Measurements from ENCODE around the gene DNTTIP2. TPM values are rescaled to one million over a fixed set of nuclear protein-coding genes. Genes with fewer than 3 reads are reported as not detected.

Gene DNTTIP2
- total RNA-seq, 1 experiment from 2014 or later = 61.5 TPM

DNA sequence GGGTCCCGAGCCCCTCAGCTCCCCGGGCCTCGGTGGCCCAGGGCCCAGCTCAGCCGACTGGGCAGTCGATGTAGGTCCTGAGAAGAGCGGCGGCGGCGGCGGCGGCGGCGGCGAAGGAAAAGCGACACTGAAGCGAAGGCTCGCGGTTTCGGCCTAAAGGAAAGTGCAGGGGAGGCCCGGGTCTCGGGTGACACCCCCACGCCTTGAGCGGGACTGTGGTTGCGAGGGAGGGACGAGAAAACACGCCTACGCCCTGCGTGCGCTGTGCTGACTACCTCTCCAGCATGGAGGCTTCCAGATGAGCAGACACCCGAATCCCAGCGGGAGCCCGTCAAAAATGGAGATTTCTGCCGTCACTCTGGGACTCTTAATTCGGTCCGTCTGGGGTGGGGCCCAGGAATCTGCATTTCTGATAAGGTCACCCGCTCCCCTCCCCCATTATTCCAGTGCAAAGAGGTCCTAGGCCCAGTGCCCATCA lies 31.2 kb downstream of the DNTTIP2 start (continued):
- TF ChIP-seq, protein P1, sequence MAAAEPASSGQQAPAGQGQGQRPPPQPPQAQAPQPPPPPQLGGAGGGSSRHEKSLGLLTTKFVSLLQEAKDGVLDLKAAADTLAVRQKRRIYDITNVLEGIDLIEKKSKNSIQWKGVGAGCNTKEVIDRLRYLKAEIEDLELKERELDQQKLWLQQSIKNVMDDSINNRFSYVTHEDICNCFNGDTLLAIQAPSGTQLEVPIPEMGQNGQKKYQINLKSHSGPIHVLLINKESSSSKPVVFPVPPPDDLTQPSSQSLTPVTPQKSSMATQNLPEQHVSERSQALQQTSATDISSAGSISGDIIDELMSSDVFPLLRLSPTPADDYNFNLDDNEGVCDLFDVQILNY (CRISPR knock-in tag; IDR thresholded peaks at IDR 0.05) = no peak
- TF ChIP-seq PREB (CRISPR knock-in tag; IDR thresholded peaks at IDR 0.05; ENCODE audit: borderline replicate concordance) (no peak), CREM (CRISPR knock-in tag; IDR thresholded peaks at IDR 0.05) (no peak), FOXJ3 (CRISPR knock-in tag; IDR thresholded peaks at IDR 0.05; ENCODE audit: borderline replicate concordance) (no peak), USF1 (CRISPR knock-in tag; IDR thresholded peaks at IDR 0.05) (0 out of 2 replicates have a peak, but pooled peaks have one; percentile 28), ZSCAN18 (CRISPR knock-in tag; IDR thresholded peaks at IDR 0.05) (no peak), ZNF138 (CRISPR knock-in tag; conservative IDR thresholded peaks at IDR 0.05) (no peak), MXD4 (CRISPR knock-in tag; IDR thresholded peaks at IDR 0.05; ENCODE audit: borderline replicate concordance) (no peak), SMAD3 (CRISPR knock-in tag; IDR thresholded peaks at IDR 0.05; ENCODE audit: borderline replicate concordance) (no peak)

DNA sequence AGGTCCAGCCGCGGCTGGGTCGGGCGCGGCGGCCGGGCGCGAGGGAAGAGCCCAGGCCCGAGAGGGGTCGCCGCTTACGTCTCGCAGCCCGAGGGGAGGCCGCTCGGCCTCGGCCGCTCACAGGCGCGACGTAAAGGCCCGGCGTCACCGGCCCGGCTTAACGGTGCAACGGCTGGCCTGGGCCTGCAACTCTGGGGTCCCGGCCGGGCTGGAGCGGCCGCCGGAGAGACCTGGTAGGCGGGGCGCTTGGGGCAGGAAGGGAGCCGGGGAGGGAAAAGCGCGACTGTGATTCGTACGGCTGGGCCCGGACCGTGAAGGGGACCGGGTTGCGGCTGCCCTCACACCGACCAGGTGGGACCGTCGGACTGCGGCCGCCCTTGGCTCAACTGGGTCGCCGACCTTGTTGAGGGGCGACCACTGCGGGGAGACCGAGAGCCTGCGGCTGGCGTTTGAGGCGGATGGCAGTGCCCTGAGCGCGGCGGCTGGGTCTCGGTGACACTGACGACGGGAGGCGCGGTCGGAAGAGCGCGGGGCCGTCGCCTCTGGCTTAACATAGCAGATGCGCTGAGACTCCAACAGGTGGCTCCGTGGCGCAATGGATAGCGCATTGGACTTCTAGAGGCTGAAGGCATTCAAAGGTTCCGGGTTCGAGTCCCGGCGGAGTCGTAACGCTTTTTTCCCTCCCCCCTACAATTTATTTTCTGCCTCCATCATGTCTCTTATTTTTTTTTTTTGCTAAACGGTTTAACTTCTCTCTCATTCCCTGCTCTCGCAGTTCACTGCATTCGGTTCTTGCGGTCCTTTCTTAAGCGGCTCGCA lies 31.8 kb downstream of the DNTTIP2 start:
- ChIA-PET POLR2A (interaction anchor here (0.6 to 1.4 kb wide), 3 partner anchors 165 to 305 kb away, joined by 3 to 4 read pairs (median 3); partner anchors contain the start of gene BCAR3), CTCF (interaction anchor here (0.6 to 6.2 kb wide), 13 partner anchors 19 to 543 kb away, joined by 3 to 135 read pairs (median 6); partner anchors contain the start of gene BCAR3)
- peak overlapping the region; percentile 80; the same call in 1 of the 2 replicates for H3K27ac Mint-ChIP-seq
- ATAC-seq (peak; percentile 58), DNase-seq (ENCODE audit: low spot score) (peak; percentile 86)
- H3K36me3 Mint-ChIP-seq = peaks cover 12% of the 10 kb centered on the region
- peak overlapping the region; percentile 95 for H3K4me3 Mint-ChIP-seq
- H3K4me1 Mint-ChIP-seq = peaks cover 13% of the 10 kb centered on the region
- peaks cover 5% of the 10 kb centered on the region for H3K27me3 Mint-ChIP-seq (ENCODE audit: low read depth)
- peaks cover 13% of the 10 kb centered on the region for H3K9me3 Mint-ChIP-seq
- TF ChIP-seq MXD4 (CRISPR knock-in tag; IDR thresholded peaks at IDR 0.05; ENCODE audit: borderline replicate concordance) = no peak
- 0 out of 2 replicates have a peak, but pooled peaks have one; percentile 31 for TF ChIP-seq ESRRA (CRISPR knock-in tag; IDR thresholded peaks at IDR 0.05; ENCODE audit: borderline replicate concordance)
- peak; percentile 4; the same call in 1 of the 2 replicates for TF ChIP-seq ZNF416 (CRISPR knock-in tag; IDR thresholded peaks at IDR 0.05)
- no peak for TF ChIP-seq E2F1 (CRISPR knock-in tag; IDR thresholded peaks at IDR 0.05)
- TF ChIP-seq CREM (CRISPR knock-in tag; IDR thresholded peaks at IDR 0.05) = 0 out of 2 replicates have a peak, but pooled peaks have one; percentile 33
- TF ChIP-seq ATF1 (CRISPR knock-in tag; IDR thresholded peaks at IDR 0.05) = peak; percentile 72; the same call in 1 of the 2 replicates
- TF ChIP-seq SP1 (CRISPR knock-in tag; conservative IDR thresholded peaks at IDR 0.05) = peak; percentile 67; the same call in 1 of the 2 replicates
- TF ChIP-seq, protein P2, sequence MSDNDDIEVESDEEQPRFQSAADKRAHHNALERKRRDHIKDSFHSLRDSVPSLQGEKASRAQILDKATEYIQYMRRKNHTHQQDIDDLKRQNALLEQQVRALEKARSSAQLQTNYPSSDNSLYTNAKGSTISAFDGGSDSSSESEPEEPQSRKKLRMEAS (CRISPR knock-in tag; IDR thresholded peaks at IDR 0.05) = peak; percentile 35; the same call in 1 of the 2 replicates
- no peak for TF ChIP-seq HMGA2 (CRISPR knock-in tag; IDR thresholded peaks at IDR 0.05)
- peak; percentile 68; the same call in 1 of the 2 replicates for TF ChIP-seq FOXK1 (CRISPR knock-in tag; IDR thresholded peaks at IDR 0.05)
- no peak for TF ChIP-seq ETV6 (CRISPR knock-in tag; IDR thresholded peaks at IDR 0.05)
- no peak for TF ChIP-seq E2F4 (CRISPR knock-in tag; IDR thresholded peaks at IDR 0.05; ENCODE audit: borderline replicate concordance, low read depth)
- 0 out of 2 replicates have a peak, but pooled peaks have one; percentile 25 for TF ChIP-seq GABPB1 (CRISPR knock-in tag; IDR thresholded peaks at IDR 0.05)
- TF ChIP-seq, protein P3, sequence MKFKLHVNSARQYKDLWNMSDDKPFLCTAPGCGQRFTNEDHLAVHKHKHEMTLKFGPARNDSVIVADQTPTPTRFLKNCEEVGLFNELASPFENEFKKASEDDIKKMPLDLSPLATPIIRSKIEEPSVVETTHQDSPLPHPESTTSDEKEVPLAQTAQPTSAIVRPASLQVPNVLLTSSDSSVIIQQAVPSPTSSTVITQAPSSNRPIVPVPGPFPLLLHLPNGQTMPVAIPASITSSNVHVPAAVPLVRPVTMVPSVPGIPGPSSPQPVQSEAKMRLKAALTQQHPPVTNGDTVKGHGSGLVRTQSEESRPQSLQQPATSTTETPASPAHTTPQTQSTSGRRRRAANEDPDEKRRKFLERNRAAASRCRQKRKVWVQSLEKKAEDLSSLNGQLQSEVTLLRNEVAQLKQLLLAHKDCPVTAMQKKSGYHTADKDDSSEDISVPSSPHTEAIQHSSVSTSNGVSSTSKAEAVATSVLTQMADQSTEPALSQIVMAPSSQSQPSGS (CRISPR knock-in tag; IDR thresholded peaks at IDR 0.05; ENCODE audit: borderline replicate concordance, low read depth) = no peak
- TF ChIP-seq GRHL2 (CRISPR knock-in tag; IDR thresholded peaks at IDR 0.05; ENCODE audit: insufficient replicate concordance, severe bottlenecking) = no peak
- TF ChIP-seq, protein P4, sequence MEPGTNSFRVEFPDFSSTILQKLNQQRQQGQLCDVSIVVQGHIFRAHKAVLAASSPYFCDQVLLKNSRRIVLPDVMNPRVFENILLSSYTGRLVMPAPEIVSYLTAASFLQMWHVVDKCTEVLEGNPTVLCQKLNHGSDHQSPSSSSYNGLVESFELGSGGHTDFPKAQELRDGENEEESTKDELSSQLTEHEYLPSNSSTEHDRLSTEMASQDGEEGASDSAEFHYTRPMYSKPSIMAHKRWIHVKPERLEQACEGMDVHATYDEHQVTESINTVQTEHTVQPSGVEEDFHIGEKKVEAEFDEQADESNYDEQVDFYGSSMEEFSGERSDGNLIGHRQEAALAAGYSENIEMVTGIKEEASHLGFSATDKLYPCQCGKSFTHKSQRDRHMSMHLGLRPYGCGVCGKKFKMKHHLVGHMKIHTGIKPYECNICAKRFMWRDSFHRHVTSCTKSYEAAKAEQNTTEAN (CRISPR knock-in tag; IDR thresholded peaks at IDR 0.05) = 0 out of 2 replicates have a peak, but pooled peaks have one; percentile 49
